Epithelial cell of proximal tubule (primary cell): ENCODE measurements around the gene AWAT1. TPM values are rescaled to one million over a fixed set of nuclear protein-coding genes. Genes with fewer than 3 reads are reported as not detected.

Experiments
- DNase-seq: peaks from one replicate; pipeline ENCODE4 v3.0.0-alpha.2; 2011; ENCODE audit warnings: low read depth
- H3K4me3 ChIP-seq: 2 replicates; pipeline ENCODE4 v1.5.1; 2011; ENCODE audit warnings: low read depth, mild to moderate bottlenecking, low read length
- total RNA-seq: library from RNA; depleted of rRNA; stranded (reverse); fragments of >200 nt; gene quantifications from 2 replicates; pipeline ENCODE4 v1.2.3, GENCODE V29; 2015
- TF ChIP-seq, protein P1 (sequence below): conservative IDR thresholded peaks from 2 replicates; pipeline ENCODE4 v1.5.1; 2012; ENCODE audit warnings: low read depth, mild to moderate bottlenecking, low read length

AWAT1 gene
- total RNA-seq, 1 donor from 2014 or later: not detected

GRCh38 chrX:70252491-70252890 lies 18.0 kb downstream of the AWAT1 start:
- DNase-seq: no peak
- TF ChIP-seq, protein P1, sequence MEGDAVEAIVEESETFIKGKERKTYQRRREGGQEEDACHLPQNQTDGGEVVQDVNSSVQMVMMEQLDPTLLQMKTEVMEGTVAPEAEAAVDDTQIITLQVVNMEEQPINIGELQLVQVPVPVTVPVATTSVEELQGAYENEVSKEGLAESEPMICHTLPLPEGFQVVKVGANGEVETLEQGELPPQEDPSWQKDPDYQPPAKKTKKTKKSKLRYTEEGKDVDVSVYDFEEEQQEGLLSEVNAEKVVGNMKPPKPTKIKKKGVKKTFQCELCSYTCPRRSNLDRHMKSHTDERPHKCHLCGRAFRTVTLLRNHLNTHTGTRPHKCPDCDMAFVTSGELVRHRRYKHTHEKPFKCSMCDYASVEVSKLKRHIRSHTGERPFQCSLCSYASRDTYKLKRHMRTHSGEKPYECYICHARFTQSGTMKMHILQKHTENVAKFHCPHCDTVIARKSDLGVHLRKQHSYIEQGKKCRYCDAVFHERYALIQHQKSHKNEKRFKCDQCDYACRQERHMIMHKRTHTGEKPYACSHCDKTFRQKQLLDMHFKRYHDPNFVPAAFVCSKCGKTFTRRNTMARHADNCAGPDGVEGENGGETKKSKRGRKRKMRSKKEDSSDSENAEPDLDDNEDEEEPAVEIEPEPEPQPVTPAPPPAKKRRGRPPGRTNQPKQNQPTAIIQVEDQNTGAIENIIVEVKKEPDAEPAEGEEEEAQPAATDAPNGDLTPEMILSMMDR: no peak
- H3K4me3 ChIP-seq: no peak overlapping the region

DNA sequence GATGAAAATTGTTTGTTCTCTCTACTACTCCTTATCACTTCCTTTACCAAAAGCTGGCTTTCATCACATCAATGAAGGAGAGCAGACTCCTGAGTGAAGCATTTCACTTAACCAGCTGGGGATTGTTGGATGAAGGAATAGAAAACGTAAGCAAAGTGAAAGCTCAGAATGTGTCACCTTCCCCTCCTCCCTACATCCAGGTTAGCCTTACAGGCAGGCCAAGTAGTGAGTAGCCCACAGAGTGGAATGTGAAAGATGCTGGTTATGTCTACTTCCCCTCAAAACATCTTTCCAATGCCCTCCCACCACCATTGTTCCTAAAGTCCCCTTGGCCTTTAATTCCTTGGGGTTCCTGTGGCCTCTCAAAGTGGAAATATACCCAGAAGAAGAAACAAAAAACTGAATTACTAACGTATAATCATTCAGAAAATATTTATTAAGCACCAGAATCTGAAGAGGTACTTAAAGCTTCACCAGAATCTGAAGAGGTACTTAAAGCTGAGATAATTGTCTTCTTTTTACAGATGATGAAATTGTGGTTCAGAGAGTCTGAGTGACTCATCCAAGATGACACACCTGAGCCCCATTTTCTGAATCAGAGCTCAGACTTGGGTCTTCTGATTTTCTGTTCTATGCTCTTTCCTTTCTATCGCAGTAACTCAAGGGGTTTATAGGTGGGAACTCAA lies 19.1 kb downstream of the AWAT1 start:
- no peak for DNase-seq
- TF ChIP-seq, protein P1: no peak
- H3K4me3 ChIP-seq: no peak overlapping the region

GRCh38 chrX:70254063-70254400 lies 19.6 kb downstream of the AWAT1 start:
- no peak overlapping the region for H3K4me3 ChIP-seq
- TF ChIP-seq, protein P1: no peak
- no peak for DNase-seq

- no peak for DNase-seq
- no peak overlapping the region for H3K4me3 ChIP-seq
- TF ChIP-seq, protein P1: no peak
Measured at GRCh38 chrX:70254909-70255308, 20.5 kb downstream of the AWAT1 start.

DNA sequence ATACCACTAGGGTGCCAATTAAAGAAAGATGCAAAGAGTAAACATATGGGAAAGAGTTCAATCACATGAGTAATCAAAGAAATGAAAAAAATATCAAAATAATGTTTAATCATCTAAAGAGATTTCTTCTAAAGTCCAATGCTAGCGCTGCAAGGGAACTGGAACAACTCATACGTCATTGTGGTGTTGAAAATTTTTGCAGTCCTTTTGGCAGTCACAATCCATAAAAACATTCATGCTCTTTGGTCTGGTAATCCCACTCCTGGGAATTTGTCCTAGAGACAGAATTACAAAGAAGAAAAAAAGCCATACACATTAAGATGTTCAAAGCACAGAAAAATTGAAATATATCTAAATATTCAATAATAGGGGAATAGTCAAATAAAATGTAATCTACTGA lies 21.0 kb downstream of the AWAT1 start:
- no peak for DNase-seq
- TF ChIP-seq, protein P1: no peak
- no peak overlapping the region for H3K4me3 ChIP-seq

DNA sequence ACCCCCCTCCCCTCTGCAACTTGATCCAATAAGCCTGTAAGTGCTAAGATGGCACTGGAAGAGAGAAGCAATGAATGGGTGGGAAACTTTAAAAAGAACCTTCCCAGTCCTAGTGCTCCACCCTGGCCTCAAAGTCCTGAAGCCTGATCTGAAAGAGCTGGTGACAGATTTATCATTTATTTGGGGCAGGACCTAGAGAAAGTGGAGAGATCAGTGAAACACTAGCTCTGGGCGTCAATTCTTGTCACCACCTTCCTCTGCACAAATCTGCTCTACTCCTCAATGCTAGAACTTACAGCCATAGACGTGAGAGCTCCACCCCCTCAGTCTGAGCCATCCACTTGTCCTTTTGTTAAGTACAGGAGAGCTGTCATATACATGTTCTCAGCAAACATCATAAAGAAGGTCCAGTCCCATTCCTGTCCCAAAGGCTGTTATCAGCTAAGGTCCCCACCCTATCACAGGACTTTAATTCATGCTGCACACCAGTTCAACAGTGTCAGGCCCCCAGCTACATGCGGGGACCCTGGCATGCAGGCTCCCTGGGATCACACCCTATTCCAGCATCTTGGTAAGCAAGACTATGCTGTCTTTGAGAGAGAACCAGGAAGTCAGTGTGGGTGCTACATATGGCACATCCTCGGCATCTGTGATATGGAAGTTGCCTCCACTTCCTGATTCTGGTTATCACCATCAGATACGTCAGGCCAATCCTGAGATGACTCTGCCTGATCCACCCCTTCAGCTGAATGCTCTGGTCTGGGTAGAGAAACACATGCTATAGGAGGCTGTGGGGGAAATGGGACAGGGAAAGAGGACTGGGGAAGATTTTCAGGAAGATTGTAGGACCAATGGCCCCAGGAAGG lies 23.2 kb downstream of the AWAT1 start:
- TF ChIP-seq, protein P1: no peak
- DNase-seq: no peak
- no peak overlapping the region for H3K4me3 ChIP-seq
